K562 (cell line): Measurements from ENCODE around the gene CDH19. TPM values are rescaled to one million over a fixed set of nuclear protein-coding genes. Genes with fewer than 3 reads are reported as not detected.

ENCODE experiments used
- ATAC-seq: fragments of 200-7000 bp; cut with Tn5 transposase; 3 replicates; pipeline ENCODE4 v1.9.1; 2020; ENCODE audit warnings: moderate library complexity
- BruUV-seq: library from RNA; stranded (reverse); fragments of 400-500 nt; replicated peaks from 2 replicates; lab custom pipeline; 2021; lab: Mats Ljungman, UMichigan
- CTCF ChIA-PET: fragments of 300-600 bp; formaldehyde crosslinking; extraction: SDS; loops from one replicate; lab custom pipeline; 2021; ENCODE audit warnings: low intra/inter-chr PET ratio; lab: Yijun Ruan, JAX
- POLR2A ChIA-PET: fragments of 300-600, 350-650 bp; sonication (Branson Sonifier 250); formaldehyde crosslinking; extraction: SDS; loops from one replicate; lab custom pipeline; 2021; ENCODE audit warnings: antibody characterized with exemption, inconsistent platforms; lab: Yijun Ruan, JAX
- DNase-seq, 4 experiments: peaks; one replicate each; pipeline versions ENCODE4 v3.0.0 to v3.0.0-alpha.2; 2011 to 2018; ENCODE audit warnings: low spot score in 3 of 4, mixed read lengths in 3 of 4; ENCODE audit errors: extremely low read depth in 1 of 4
- FAIRE-seq: peaks from 2 replicates; lab custom pipeline; 2011; peaks lifted over from hg19 to GRCh38; lab: Jason Lieb, UNC
- H2AFZ ChIP-seq: 2 replicates; pipeline ENCODE4 v1.6.0; 2011; ENCODE audit warnings: low read depth, low read length, control low read depth, inconsistent platforms
- H3K27ac ChIP-seq: fragments of 200-600 bp; 3 replicates; pipeline ENCODE4 v1.8.0; 2011; ENCODE audit warnings: low read depth, mild to moderate bottlenecking, control low read depth, inconsistent platforms, low read length, moderate library complexity, mixed read lengths; ENCODE audit errors: extremely low read depth
- H3K27me3 ChIP-seq, 2 experiments: fragments of 300-600 bp in 1 of 2; 2 replicates in 1 of 2; 3 replicates in 1 of 2; pipeline versions ENCODE4 v1.6.0 to v1.8.0; 2011; ENCODE audit warnings: inconsistent platforms in 2 of 2, low read length in 2 of 2, mild to moderate bottlenecking in 1 of 2, mixed read lengths in 1 of 2, moderate library complexity in 1 of 2; ENCODE audit not compliant: control insufficient read depth in 2 of 2, insufficient read depth in 2 of 2
- H3K36me3 ChIP-seq: fragments of 300-600 bp; 3 replicates; pipeline ENCODE4 v1.8.0; 2011; ENCODE audit warnings: mild to moderate bottlenecking, low read length, inconsistent platforms; ENCODE audit not compliant: control insufficient read depth, insufficient read depth
- H3K4me1 ChIP-seq, 2 experiments: fragments of 200-600 bp in 1 of 2; replicated peaks in 1 of 2; 2 replicates in 1 of 2; 3 replicates in 1 of 2; pipeline versions ENCODE4 v1.5.1 to v1.8.0; 2011; ENCODE audit warnings: inconsistent platforms in 2 of 2, low read length in 2 of 2, mild to moderate bottlenecking in 1 of 2, mixed read lengths in 1 of 2, moderate library complexity in 1 of 2; ENCODE audit not compliant: control insufficient read depth in 2 of 2, insufficient read depth in 2 of 2
- H3K4me2 ChIP-seq: 2 replicates; pipeline ENCODE4 v1.6.1; 2011; ENCODE audit warnings: low read length, control low read depth, inconsistent platforms, mixed read lengths; ENCODE audit not compliant: insufficient read depth
- H3K4me3 ChIP-seq: fragments of 200-600 bp; sonication (generic), shearing (Covaris generic); 2 replicates; pipeline ENCODE4 v1.5.1; 2016; ENCODE audit warnings: control low read depth, inconsistent platforms
- H3K79me2 ChIP-seq: fragments of 200-600 bp; 3 replicates; pipeline ENCODE4 v1.8.0; 2011; ENCODE audit warnings: low read length, inconsistent platforms; ENCODE audit not compliant: control insufficient read depth, insufficient read depth
- H3K9ac ChIP-seq, 2 experiments: 2 replicates each; pipeline versions ENCODE4 v1.6.0 to v1.6.1; 2011; ENCODE audit warnings: low read depth in 2 of 2, low read length in 2 of 2, control low read depth in 1 of 2, inconsistent platforms in 1 of 2, mild to moderate bottlenecking in 1 of 2, mixed read lengths in 1 of 2; ENCODE audit not compliant: insufficient read depth in 1 of 2
- H3K9me1 ChIP-seq: one replicate; pipeline ENCODE4 v1.6.0; 2011; ENCODE audit warnings: inconsistent platforms, mild to moderate bottlenecking, low read length, moderate library complexity; ENCODE audit not compliant: control insufficient read depth, insufficient read depth
- H3K9me3 ChIP-seq: replicated peaks from 2 replicates; pipeline ENCODE4 v1.5.1; 2011; ENCODE audit warnings: low read depth, low read length, inconsistent platforms; ENCODE audit not compliant: control insufficient read depth, insufficient read depth
- H4K20me1 ChIP-seq: replicated peaks from 2 replicates; pipeline ENCODE4 v1.6.1; 2011; ENCODE audit warnings: low read length, inconsistent platforms, mixed read lengths; ENCODE audit not compliant: control insufficient read depth, insufficient read depth
- C11orf30 ChIP-seq: fragments of 450-650 bp; IDR thresholded peaks from 2 replicates; pipeline ENCODE4 v1.6.1; 2016; ENCODE audit warnings: low read depth, mild to moderate bottlenecking
- DLX4 ChIP-seq: fragments of 250-450 bp; sonication (Bioruptor Pico); IDR thresholded peaks from 2 replicates; pipeline ENCODE4 v1.6.1; 2021; ENCODE audit warnings: mild to moderate bottlenecking
- ELK1 ChIP-seq: sonication (generic); formaldehyde crosslinking; IDR thresholded peaks from 2 replicates; pipeline ENCODE4 v1.8.1; 2022; ENCODE audit warnings: missing genetic modification reagents
- FOSL1 ChIP-seq: fragments of 200-800 bp; sonication (Bioruptor generic); conservative IDR thresholded peaks from 2 replicates; pipeline ENCODE4 v1.6.1; 2016; ENCODE audit warnings: missing genetic modification characterization, missing compliant biosample characterization
- LARP7 ChIP-seq: fragments of 450-650 bp; IDR thresholded peaks from 2 replicates; pipeline ENCODE4 v1.6.1; 2016
- NELFE ChIP-seq: IDR thresholded peaks from 2 replicates; pipeline ENCODE4 v1.6.1; 2011; ENCODE audit warnings: mild to moderate bottlenecking; ENCODE audit not compliant: insufficient read depth, insufficient read length
- PREB ChIP-seq: sonication (generic); formaldehyde crosslinking; IDR thresholded peaks from 2 replicates; pipeline ENCODE4 v1.8.1; 2023; ENCODE audit warnings: mild to moderate bottlenecking, missing genetic modification reagents
- TRIM25 ChIP-seq: fragments of 450-650 bp; IDR thresholded peaks from 2 replicates; pipeline ENCODE4 v1.7.0; 2016; ENCODE audit warnings: borderline replicate concordance
- U2AF1 ChIP-seq: fragments of 200-400 bp; formaldehyde crosslinking; optimal IDR thresholded peaks from 2 replicates; pipeline ENCODE3; 2017; ENCODE audit warnings: mild to moderate bottlenecking, low read depth, low read length, moderate library complexity
- USF1 ChIP-seq: sonication (generic); formaldehyde crosslinking; IDR thresholded peaks from 2 replicates; pipeline ENCODE4 v1.9.0; 2022; ENCODE audit warnings: mild to moderate bottlenecking, missing genetic modification reagents
- ZNF24 ChIP-seq: fragments of 450-650 bp; IDR thresholded peaks from 2 replicates; pipeline ENCODE4 v1.6.1; 2016
- WGBS: fragments of 100-300 bp; shearing (Covaris generic); methylation state at CpG from one replicate; pipeline ENCODE4 v1.1.6; 2016; ENCODE audit warnings: low coverage, mixed read lengths; ENCODE audit not compliant: insufficient coverage; ENCODE audit errors: missing lambda C conversion rate; 5-methylcytosine and 5-hydroxymethylcytosine counted together
- in situ Hi-C: fragments of 300-500 bp; cut with MboI; formaldehyde crosslinking; loops from 4 replicates; pipeline ENCODE4 v1.15.0; 2018; ENCODE audit warnings: inconsistent platforms, mixed read lengths
- intact Hi-C: fragments of 100-400 bp; cut with micrococcal nuclease; formaldehyde crosslinking; loops from 2 replicates; pipeline ENCODE4 v1.14.2; 2022
- polyA plus RNA-seq, 8 experiments: library from polyadenylated mRNA; depleted of rRNA in 4 of 8; stranded (reverse) in 5 of 8; unstranded in 3 of 8; fragments of >200 nt; fragmentation: Nextera tagmentation in 2 of 8; fragmentation: Illumina TruSeq in 1 of 8; extraction: Ambion mirVana in 2 of 8; extraction: Trizol in 1 of 8; gene quantifications; 2 replicates each; pipeline versions ENCODE4 v1.2.1 to v1.2.3, GENCODE V29; 2011 to 2014; ENCODE audit warnings: inconsistent platforms in 1 of 8, missing spikeins in 1 of 8
- total RNA-seq, 7 experiments: library from RNA; depleted of rRNA in 6 of 7; stranded (reverse); fragments of >200 nt in 6 of 7; fragmentation: Illumina TruSeq in 2 of 7; extraction: Trizol in 2 of 7; gene quantifications; 2 replicates each; pipeline versions ENCODE4 v1.2.1 to v1.2.3, GENCODE V29; 2011 to 2021; ENCODE audit warnings: low replicate concordance in 1 of 7

The CDH19 gene
- total and polyA plus RNA-seq, 9 of the 15 experiments (the other 6 are each of a cell fraction or from before 2014, with no cell fraction given) = not detected

- Histone ChIP-seq H3K9me3 (no peaks in the 10 kb centered on the region), H3K4me3 (no peak overlapping the region), H3K9ac (no peak overlapping the region), H3K4me1 (no peaks in the 10 kb centered on the region), H3K36me3 (no peaks in the 10 kb centered on the region), H3K27ac (no peak overlapping the region), H2AFZ (no peak overlapping the region), H3K79me2 (no peaks in the 10 kb centered on the region), H4K20me1 (no peaks in the 10 kb centered on the region), H3K4me2 (no peak overlapping the region), H3K9me1 (no peaks in the 10 kb centered on the region), H3K27me3 (no peaks in the 10 kb centered on the region)
- intact Hi-C loops (no loop called here), in situ Hi-C loops (no loop called here)
- POLR2A ChIA-PET = no interaction called here
- TF ChIP-seq ZNF24 = no peak
- TF ChIP-seq USF1 (CRISPR knock-in tag) = no peak
- TF ChIP-seq TRIM25 = no peak
- TF ChIP-seq C11orf30 = no peak
- no peak for TF ChIP-seq ELK1
- no peak for TF ChIP-seq U2AF1
- TF ChIP-seq DLX4 = no peak
- no peak for TF ChIP-seq PREB
- no peak for TF ChIP-seq NELFE
- no peak for TF ChIP-seq FOSL1 (tag)
- no peak for TF ChIP-seq LARP7
- ATAC-seq (no peak), FAIRE-seq (no peak), DNase-seq (no peak)
- BruUV-seq = no TSS peak
- WGBS = 0% methylated on average over 3 of the region's 3 CpGs
- CTCF ChIA-PET = no interaction called here
Observed at GRCh38 chr18:66548747-66549146, 55.1 kb downstream of the CDH19 start.
